Left lung (tissue), 10 donors: ENCODE results near the gene SEC22C. TPM values are rescaled to one million over a fixed set of nuclear protein-coding genes. Genes with fewer than 3 reads are reported as not detected.
"Not testable (repeated sequence)": the region's sequence is repeated elsewhere in the genome, so short reads cannot be mapped to it uniquely, and the experiment has no call there.

ENCODE experiments used
- ATAC-seq: fragments of 200-7000 bp; cut with Tn5 transposase; one replicate; pipeline ENCODE4 v1.9.1; 2020; ENCODE audit warnings: moderate library complexity
- DNase-seq, 4 donors: peaks; one replicate each; pipeline ENCODE4 v3.0.0-alpha.2; 2013 to 2020
- H3K27ac ChIP-seq, 2 donors: fragments of 200-600 bp; sonication (generic) in 1 of 2; one replicate each; pipeline versions ENCODE4 v1.5.0 to v1.8.0; 2020 to 2021
- H3K27me3 ChIP-seq, 2 donors: fragments of 200-600 bp; sonication (generic) in 1 of 2; one replicate each; pipeline versions ENCODE4 v1.5.0 to v1.8.0; 2020 to 2021
- H3K36me3 ChIP-seq, 2 donors: fragments of 200-600 bp; sonication (generic) in 1 of 2; one replicate each; pipeline versions ENCODE4 v1.5.0 to v1.8.0; 2020 to 2021
- H3K4me1 ChIP-seq, 2 donors: fragments of 200-600 bp; one replicate each; pipeline ENCODE4 v1.8.0; 2021
- H3K4me3 ChIP-seq, 2 donors: fragments of 200-600 bp; sonication (generic) in 1 of 2; one replicate each; pipeline versions ENCODE4 v1.5.0 to v1.8.0; 2020 to 2021; ENCODE audit warnings: mild to moderate bottlenecking in 1 of 2
- H3K9me3 ChIP-seq, 2 donors: fragments of 200-600 bp; sonication (generic) in 1 of 2; one replicate each; pipeline versions ENCODE4 v1.5.0 to v1.8.0; 2020 to 2021
- CTCF ChIP-seq, 2 donors: fragments of 200-600 bp; sonication (generic) in 1 of 2; IDR thresholded peaks; one replicate each; pipeline versions ENCODE4 v1.5.0 to v1.8.0; 2021; ENCODE audit warnings: antibody characterized with exemption in 2 of 2
- intact Hi-C, 2 donors: fragments of 100-400 bp; cut with DNase I; formaldehyde crosslinking; loops; one replicate each; pipeline versions ENCODE4 v1.11.2 to v1.14.2; 2022
- polyA plus RNA-seq, 6 donors: library from polyadenylated mRNA; unstranded; fragments of 120-200 nt; gene quantifications; one replicate each; pipeline ENCODE4 v1.2.1, GENCODE V29; 2013; ENCODE audit not compliant: insufficient read length in 6 of 6
- total RNA-seq, 2 donors: library from RNA; stranded (reverse); fragmentation: NEBNext Ultra II Directional; extraction: Animal tissue kit (Norgen Biotek cat#: 25700); gene quantifications; one replicate each; pipeline ENCODE4 v1.2.1, GENCODE V29; 2021
- donor health status: DM: no; HTN: yes; CAD: no.
- donor health status: DM: no; HTN: no; CAD: no.

SEC22C gene
- total and polyA plus RNA-seq, 8 donors, result 40.9 to 55.2 (median 46.1) TPM

- Histone ChIP-seq H3K27me3 (no peaks in the 10 kb centered on the region), H3K36me3 (peaks cover 0 to 67% of the 10 kb centered on the region in 2 donors), H3K4me1 (no peaks in the 10 kb centered on the region), H3K27ac (no peak overlapping the region), H3K4me3 (no peak overlapping the region), H3K9me3 (peaks cover 0 to 10% of the 10 kb centered on the region in 2 donors)
- no peak for ATAC-seq
- DNase-seq, result no peak
- intact Hi-C loops, result loop anchor here in 1 of 2 donors (10.0 kb wide), 1 partner anchor 175 kb away; no protein-coding TSS in a partner anchor
- TF ChIP-seq CTCF (IDR thresholded peaks at IDR 0.05), result no peak
These were observed 12.1 kb downstream of the SEC22C start for GRCh38 chr3:42569593-42570142.

GRCh38 chr3:42562047-42562907 is 19.5 kb downstream of the SEC22C start:
- no peak for TF ChIP-seq CTCF (IDR thresholded peaks at IDR 0.05)
- Histone ChIP-seq H3K9me3 (no peaks in the 10 kb centered on the region), H3K27me3 (no peaks in the 10 kb centered on the region), H3K4me3 (no peak overlapping the region), H3K27ac (no peak overlapping the region), H3K36me3 (peaks cover 0 to 91% of the 10 kb centered on the region in 2 donors), H3K4me1 (no peaks in the 10 kb centered on the region)
- intact Hi-C loops, result loop anchor here in 1 of 2 donors (10.0 kb wide), 1 partner anchor 183 kb away; no protein-coding TSS in a partner anchor
- DNase-seq, result no peak
- ATAC-seq, result no peak

GRCh38 chr3:42557854-42558253 is 23.9 kb downstream of the SEC22C start:
- intact Hi-C loops, result no loop called here
- Histone ChIP-seq H3K9me3 (no peaks in the 10 kb centered on the region), H3K4me1 (peaks cover 0 to 9% of the 10 kb centered on the region in 2 donors), H3K27ac (no peak overlapping the region), H3K36me3 (peaks cover 0 to 98% of the 10 kb centered on the region in 2 donors), H3K4me3 (no peak overlapping the region), H3K27me3 (no peaks in the 10 kb centered on the region)
- DNase-seq, result no peak
- no peak for ATAC-seq
- TF ChIP-seq CTCF (IDR thresholded peaks at IDR 0.05), result no peak

GRCh38 chr3:42556817-42557216 is 24.9 kb downstream of the SEC22C start:
- Histone ChIP-seq H3K27ac (peak overlapping the region in 1 of 2 donors; percentile 1), H3K36me3 (peaks cover 0 to 98% of the 10 kb centered on the region in 2 donors)
- intact Hi-C loops, H3K9me3 ChIP-seq, H3K4me3 ChIP-seq, H3K4me1 ChIP-seq, H3K27me3 ChIP-seq, ATAC-seq, DNase-seq: not testable (repeated sequence)

- H3K9me3 ChIP-seq, result no peaks in the 10 kb centered on the region
- intact Hi-C loops, result no loop called here
- no peak for ATAC-seq
- H3K36me3 ChIP-seq, result peaks cover 0 to 95% of the 10 kb centered on the region in 2 donors
- H3K27ac ChIP-seq, result peak overlapping the region in 1 of 2 donors; percentile 57
- DNase-seq, result no peak
- H3K4me3 ChIP-seq, result no peak overlapping the region
- H3K27me3 ChIP-seq, result no peaks in the 10 kb centered on the region
- TF ChIP-seq CTCF (IDR thresholded peaks at IDR 0.05), result no peak
- H3K4me1 ChIP-seq, result peaks cover 0 to 9% of the 10 kb centered on the region in 2 donors
These were observed 25.6 kb downstream of the SEC22C start for GRCh38 chr3:42556089-42556632.
